Inflammatory macrophage (primary cell): ENCODE results near the gene OR51F1.
"Not testable (repeated sequence)": the region's sequence is repeated elsewhere in the genome, so short reads cannot be mapped to it uniquely, and the experiment has no call there.

ENCODE experiments used
- DNase-seq, 2 donors: peaks; one replicate each; pipeline ENCODE4 v3.0.0-alpha.2; 2020 to 2022
- total RNA-seq, 18 experiments: gene quantifications; one replicate each; lab custom pipeline; 2026; ENCODE audit warnings: mixed read lengths in 6 of 18, inconsistent platforms in 2 of 18; lab: John Stamatoyannopoulos, UW

The OR51F1 gene
- 0 to 0.03 (median 0) reads per million in 18 experiments for total RNA-seq

- DNase-seq, result no peak
These were observed at the start of gene OR51F1 for GRCh38 chr11:4769838-4770237. OR51F1 (minus strand) TSS chr11:4769938; CDS start chr11:4769938, 0 bp downstream.

DNA sequence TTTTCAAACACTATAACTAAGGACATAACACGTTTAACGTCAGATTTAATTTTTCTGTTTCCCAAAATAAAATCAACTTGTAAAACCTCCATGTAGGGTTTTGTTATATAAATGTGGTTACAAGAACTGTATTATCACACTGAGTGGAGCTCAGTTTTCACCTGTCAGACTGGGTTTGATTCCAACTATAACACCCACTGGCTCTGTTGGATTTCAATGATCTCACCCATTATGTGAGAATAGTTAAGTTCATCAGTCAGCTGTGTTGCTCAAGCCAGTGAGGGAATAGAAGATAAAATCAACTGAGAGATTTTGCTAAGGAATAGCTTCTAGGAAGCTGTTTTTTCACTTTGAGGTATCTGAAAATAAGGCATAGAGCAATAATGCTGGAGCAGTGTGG, 39.5 kb upstream of the OR51F1 start:
- DNase-seq, result no peak

DNA sequence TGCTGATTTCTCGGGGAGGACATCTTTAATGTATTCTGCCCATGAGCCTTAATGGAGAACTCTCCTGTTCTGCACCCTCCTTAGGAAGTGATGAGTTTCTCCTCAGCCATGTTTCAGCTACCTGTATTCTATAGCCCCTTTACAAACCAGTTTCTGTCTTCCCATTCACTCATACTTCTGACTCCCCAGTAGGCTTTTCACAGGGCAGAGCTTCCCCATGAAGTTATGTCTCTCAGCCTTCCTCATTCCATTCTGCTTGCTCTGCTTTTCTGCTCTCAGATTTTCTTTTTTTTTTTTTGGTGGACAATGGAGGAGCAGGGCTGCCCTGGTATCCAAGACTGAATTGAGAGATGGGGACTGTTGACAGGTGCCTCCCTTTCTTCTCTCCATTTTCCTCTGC, 38.7 kb upstream of the OR51F1 start:
- DNase-seq, result no peak

- no peak for DNase-seq
These were observed 34.5 kb upstream of the OR51F1 start, which contains the start of gene OR52R1 for GRCh38 chr11:4804280-4804679. OR52R1 (minus strand) TSS chr11:4804380; CDS start chr11:4804380, 0 bp downstream.

DNA sequence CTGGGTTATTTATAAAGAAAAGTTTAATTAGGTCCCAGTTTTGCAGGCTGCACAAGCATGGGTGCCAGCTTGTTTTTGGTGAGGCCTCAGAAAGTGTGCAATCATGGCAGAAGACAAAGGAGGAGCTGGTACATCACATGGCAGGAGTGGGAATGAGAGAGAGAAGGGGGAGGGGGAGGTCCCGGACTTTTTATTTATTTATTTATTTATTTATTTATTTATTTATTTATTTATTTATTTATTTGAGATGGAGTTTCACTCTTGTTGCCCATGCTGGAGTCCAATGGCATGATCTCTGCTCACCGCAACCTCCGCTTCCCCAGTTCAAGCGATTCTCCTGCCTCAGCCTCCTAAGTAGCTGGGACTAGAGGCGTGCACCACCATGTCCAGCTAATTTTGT, 31.6 kb upstream of the OR51F1 start:
- DNase-seq, result not testable (repeated sequence)

- no peak for DNase-seq
These were observed 28.9 kb upstream of the OR51F1 start for GRCh38 chr11:4798427-4799183.

GRCh38 chr11:4797206-4797605, 27.5 kb upstream of the OR51F1 start:
- DNase-seq, result no peak

DNA sequence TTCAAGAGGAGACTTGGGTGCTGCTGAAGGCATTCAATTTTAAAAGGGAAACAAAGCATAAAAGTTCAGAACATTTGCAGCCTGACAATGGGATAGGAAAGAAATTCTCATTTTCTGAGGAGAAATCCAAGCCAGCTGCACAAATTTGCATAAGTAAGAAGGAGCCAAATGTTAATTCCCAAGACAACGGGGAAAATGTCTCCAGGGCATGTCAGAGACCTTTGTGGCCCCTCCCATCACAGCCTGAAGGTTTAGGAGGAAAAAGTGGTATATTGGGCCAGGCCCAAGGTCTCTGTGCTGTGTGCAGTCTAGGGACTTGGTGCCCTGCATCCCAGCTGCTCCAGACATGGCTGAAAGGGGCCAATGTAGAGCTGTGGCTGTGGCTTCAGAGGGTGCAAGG, 12.7 kb upstream of the OR51F1 start:
- DNase-seq, result no peak

DNA sequence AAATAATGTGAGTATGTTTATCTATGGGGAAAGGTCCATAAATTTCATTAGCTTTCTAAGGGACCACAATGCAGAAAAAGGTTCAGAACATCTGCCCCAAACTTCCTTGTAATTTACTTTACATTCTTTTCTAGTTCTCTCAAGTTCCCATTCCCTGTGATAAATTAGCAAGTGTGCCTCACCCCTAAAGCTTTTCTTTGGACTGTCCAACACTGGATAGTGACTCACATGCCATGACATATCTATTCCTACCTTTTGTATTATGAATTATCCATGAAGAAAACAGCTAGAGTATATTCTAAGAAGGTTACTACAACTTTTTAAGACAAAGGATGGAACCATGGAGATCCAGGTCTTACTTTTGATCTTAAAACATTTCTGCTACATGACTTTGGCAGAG, 1.6 kb downstream of the OR51F1 start:
- no peak for DNase-seq

DNA sequence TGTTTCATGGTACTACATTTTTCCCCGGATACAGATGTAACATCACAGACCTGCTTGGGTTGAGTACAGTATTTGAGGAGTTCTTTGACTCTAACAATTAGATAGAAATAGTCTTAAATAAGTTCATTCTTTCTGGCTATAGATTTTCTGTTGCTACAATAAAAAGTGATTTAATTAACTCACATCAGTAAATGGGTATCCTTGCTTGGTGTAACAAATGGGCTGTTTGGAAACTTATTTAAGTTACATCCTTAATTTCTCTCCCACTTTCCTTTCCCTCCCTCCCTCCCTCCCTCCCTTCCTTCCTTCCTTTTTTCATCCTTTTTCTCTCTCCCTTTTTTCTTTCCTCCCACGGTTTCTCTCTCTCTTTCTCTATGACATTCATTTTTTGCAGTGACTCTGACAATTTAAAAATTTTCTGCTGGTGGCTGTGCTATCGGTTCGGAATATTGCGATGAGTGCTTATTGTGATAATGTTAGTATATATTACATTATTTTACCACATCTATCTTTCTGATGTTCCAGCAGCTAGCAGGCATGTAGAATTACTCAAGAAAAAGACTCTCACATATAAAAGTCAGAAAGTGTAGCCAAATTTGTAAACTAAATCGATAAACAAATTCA, 3.2 kb downstream of the OR51F1 start:
- DNase-seq, result no peak

DNA sequence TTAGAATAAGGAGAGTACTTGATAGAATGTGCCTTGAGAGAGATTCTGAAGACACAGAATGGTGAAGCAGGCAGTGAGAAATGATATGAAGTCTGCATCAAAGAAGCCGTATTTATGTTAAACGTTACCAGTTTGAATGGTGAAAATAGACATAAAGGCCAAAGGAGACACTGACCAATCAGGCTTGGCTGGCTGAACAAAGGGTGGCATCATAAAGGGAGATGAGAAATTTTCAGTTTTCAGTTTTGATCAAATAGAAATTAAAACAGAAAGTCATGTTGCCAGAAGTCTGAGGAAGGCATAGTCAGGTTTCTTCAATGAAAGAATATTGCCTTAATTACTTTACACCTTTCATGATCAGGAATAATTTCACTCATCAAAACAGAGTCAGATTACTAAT, 6.6 kb downstream of the OR51F1 start:
- DNase-seq, result no peak

- DNase-seq, result no peak
These were observed 18.5 kb downstream of the OR51F1 start for GRCh38 chr11:4751201-4751600.

GRCh38 chr11:4748438-4748837, 21.3 kb downstream of the OR51F1 start:
- DNase-seq, result no peak

- DNase-seq, result no peak
These were observed 29.0 kb downstream of the OR51F1 start for GRCh38 chr11:4740735-4741134.

GRCh38 chr11:4727171-4727570, 42.6 kb downstream of the OR51F1 start:
- DNase-seq, result no peak

DNA sequence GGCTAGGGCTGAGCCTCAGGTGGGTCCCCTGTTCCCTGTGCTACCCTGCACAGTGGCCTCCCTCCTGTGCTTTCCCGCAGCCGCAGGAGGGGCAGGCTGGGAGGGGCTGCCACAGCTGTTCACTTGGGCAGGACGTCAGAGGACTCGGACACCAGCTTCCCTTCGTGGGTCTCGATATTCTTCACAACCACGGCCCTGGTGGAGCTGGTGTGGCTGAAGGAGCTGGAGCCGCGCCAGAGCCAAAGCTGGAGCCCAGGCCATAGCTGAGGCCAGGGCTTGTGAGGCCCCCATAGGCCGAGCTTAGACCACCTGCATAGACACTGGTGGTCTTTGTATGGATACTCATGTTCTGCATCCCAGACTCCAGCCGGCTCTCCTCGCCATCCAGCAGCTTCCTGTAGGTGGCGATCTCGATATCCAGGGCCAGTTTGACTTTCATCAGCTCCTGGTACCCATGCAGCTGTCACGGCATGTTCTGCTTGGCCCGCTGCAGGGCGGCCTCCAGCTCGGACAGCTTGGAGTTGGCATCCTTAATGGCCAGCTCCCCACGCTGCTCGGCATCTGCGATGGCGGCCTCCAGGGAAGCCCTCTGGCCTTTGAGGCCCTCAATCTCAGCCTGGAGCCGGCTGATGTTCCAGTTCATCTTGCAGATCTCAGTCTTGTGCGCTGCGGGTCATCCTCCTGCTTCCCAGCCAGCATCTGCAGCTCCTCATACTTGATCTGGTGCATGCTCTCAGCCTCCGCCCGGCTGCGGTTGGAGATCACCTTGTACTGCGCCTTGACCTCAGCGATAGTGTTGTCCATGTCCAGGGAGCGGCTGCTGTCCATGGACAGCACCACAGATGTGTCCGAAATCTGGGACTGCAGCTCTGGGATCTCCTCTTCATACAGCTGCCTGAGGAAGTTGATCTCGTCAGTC, 46.9 kb downstream of the OR51F1 start:
- DNase-seq, result not testable (repeated sequence)
